Large intestine (tissue), 3 donors: ENCODE results near the gene CSF1R. TPM values are rescaled to one million over a fixed set of nuclear protein-coding genes. Genes with fewer than 3 reads are reported as not detected.

Experiments used
- DNase-seq, 2 donors: peaks; one replicate each; pipeline versions ENCODE4 v3.0.0 to v3.0.0-alpha.2; 2013
- H3K27ac ChIP-seq: one replicate; pipeline ENCODE4 v1.5.1; 2013; ENCODE audit warnings: low read length
- H3K27me3 ChIP-seq: 2 replicates; pipeline ENCODE4 v1.6.1; 2013; ENCODE audit warnings: low read length; ENCODE audit not compliant: control insufficient read depth, insufficient read depth
- H3K36me3 ChIP-seq: 2 replicates; pipeline ENCODE4 v1.6.1; 2013; ENCODE audit warnings: low read length; ENCODE audit not compliant: control insufficient read depth, insufficient read depth
- H3K4me1 ChIP-seq: one replicate; pipeline ENCODE4 v1.6.1; 2013; ENCODE audit warnings: low read length; ENCODE audit not compliant: control insufficient read depth, insufficient read depth
- H3K4me3 ChIP-seq: one replicate; pipeline ENCODE4 v1.5.1; 2013; ENCODE audit warnings: low read length
- H3K9me3 ChIP-seq: one replicate; pipeline ENCODE4 v1.6.1; 2013; ENCODE audit warnings: mild to moderate bottlenecking, low read depth, low read length, moderate library complexity; ENCODE audit not compliant: control insufficient read depth
- WGBS: methylation state at CpG from one replicate; pipeline ENCODE4 v1.1.5; 2013; ENCODE audit warnings: low lambda C conversion rate; ENCODE audit not compliant: insufficient coverage; 5-methylcytosine and 5-hydroxymethylcytosine counted together
- polyA plus RNA-seq: library from polyadenylated mRNA; unstranded; fragments of 120-200 nt; gene quantifications from one replicate; pipeline ENCODE4 v1.2.1, GENCODE V29; 2013

CSF1R gene
- polyA plus RNA-seq, 1 donor = 31.0 TPM

DNA sequence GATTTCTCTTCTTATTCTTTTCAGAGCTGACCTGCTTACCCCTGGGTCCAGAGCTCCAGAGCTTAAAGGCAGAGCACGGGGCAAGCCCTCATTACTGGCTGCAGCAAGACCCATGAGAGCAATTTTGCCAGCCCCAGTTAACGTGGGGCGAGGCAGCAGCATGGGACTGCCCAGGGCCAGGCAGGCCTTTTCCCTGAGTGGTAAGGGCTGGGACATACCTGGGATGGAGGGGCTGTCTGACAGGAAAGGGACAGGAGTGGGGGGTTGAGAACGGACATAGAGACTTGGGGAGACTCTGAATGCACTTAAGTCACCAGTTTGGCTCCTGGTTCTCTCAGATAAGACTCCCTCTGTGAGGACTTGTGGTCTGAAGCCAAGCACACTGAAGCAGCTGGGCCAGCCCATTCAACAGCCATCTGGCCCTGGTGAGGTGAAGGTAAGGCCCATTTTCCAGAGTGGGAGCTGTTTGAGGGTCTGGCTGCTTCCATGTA lies 59.6 kb downstream of the CSF1R start:
- Histone ChIP-seq H3K9me3 (no peaks in the 10 kb centered on the region), H3K4me3 (no peak overlapping the region), H3K27ac (peak overlapping the region; percentile 53), H3K36me3 (peaks cover 80% of the 10 kb centered on the region), H3K27me3 (no peaks in the 10 kb centered on the region), H3K4me1 (peaks cover 8% of the 10 kb centered on the region)
- no CpG with 5 or more reads among the region's 4 CpGs for WGBS
- DNase-seq = no peak

DNA sequence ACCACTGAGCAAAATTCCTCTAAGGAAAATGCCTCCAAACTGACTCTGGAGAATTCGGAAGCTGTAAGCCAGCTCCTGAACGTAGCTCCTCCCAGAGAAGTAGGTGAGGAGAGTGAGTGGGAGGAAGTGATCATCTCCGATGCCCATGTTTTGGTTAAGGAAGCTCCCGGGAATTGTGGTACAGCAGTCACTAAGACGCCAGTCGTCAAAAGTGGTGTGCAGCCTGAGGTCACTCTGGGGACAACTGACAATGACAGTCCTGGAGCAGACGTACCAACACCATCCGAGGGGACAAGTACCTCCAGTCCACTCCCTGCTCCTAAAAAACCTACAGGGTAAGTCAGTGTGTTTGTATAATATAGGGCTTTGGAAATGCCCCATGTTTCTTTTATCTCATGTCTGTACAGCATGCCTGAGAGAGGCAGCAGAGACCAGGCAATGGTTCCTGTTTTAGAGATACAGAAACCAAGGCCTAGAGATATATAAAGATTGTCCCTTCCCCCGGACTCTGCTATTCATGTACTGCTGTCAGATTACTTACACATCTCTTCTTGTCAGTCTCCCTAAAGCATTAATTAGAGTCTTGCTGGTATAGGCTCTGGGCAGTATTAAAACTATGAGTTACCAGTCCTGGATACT lies 61.9 kb downstream of the CSF1R start:
- DNase-seq = no peak
- no CpG with 5 or more reads among the region's 9 CpGs for WGBS
- H3K4me3 ChIP-seq = no peak overlapping the region
- no peaks in the 10 kb centered on the region for H3K27me3 ChIP-seq
- H3K27ac ChIP-seq = no peak overlapping the region
- no peaks in the 10 kb centered on the region for H3K9me3 ChIP-seq
- H3K36me3 ChIP-seq = peaks cover 80% of the 10 kb centered on the region
- peaks cover 8% of the 10 kb centered on the region for H3K4me1 ChIP-seq

DNA sequence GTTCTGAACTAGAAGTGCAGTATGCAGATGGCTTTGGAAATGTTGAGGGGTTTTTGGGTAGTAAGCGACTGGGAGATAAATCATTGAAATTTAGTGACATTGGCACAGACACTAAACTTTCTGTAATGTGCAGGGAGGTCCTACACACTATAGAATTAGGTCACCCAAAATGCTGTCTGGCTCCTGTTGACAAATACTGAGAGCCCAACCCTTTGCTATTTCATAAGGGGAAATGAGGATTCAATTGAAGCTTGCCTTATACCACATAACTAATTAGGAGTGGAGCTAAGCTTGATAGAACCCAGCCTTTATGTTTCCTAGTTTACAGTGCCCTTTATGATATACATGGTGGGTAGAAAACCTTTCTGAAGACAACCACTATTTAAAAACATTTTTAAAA lies 63.2 kb downstream of the CSF1R start:
- Histone ChIP-seq H3K4me3 (no peak overlapping the region), H3K9me3 (no peaks in the 10 kb centered on the region), H3K27ac (no peak overlapping the region), H3K27me3 (no peaks in the 10 kb centered on the region), H3K4me1 (peaks cover 8% of the 10 kb centered on the region), H3K36me3 (peaks cover 80% of the 10 kb centered on the region)
- DNase-seq = no peak
- WGBS = no CpG with 5 or more reads among the region's 1 CpG

DNA sequence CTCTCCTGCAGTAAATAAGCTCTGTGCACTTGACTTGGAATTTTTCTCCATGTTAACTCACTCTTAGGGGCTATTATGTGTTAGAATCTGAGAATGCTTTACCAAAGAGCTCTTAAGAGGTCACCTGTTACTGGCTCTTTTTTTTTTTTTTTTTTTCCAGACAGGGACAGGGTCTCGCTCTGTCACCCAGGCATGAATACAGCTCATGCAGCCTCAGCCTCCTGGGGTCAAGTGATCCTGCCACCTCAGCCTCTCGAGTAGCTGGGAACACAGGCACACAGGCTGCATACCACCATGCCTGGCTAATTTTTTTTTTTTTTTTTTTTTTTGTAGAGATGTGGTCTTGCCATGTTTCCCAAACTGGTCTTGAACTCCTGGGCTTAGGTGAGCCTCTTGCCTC lies 63.7 kb downstream of the CSF1R start:
- peaks cover 80% of the 10 kb centered on the region for H3K36me3 ChIP-seq

DNA sequence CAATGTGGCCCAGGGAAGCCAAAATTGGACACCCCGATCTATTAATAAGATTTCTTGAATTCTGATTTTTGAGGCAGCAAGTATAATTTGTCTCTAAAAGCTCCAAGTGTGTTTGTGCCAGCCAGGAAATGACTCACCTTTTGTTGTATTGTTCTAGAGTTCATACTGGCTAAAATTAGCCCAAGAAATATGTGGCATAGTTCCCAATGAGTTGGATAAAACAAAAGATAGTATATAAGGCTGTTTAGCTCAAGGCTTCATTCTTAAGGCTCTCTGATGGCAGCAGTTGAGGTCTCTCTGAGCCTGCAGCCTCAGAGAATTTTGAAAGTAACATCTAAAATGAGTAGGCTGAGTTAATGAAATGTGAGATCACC lies 64.2 kb downstream of the CSF1R start:
- WGBS = no CpG with 5 or more reads among the region's 1 CpG
- no peak for DNase-seq
- H3K9me3 ChIP-seq = no peaks in the 10 kb centered on the region
- no peaks in the 10 kb centered on the region for H3K27me3 ChIP-seq
- H3K4me1 ChIP-seq = peaks cover 8% of the 10 kb centered on the region
- H3K36me3 ChIP-seq = peaks cover 85% of the 10 kb centered on the region
- no peak overlapping the region for H3K27ac ChIP-seq
- no peak overlapping the region for H3K4me3 ChIP-seq

More for the DNA sequence above, 63.7 kb downstream of the CSF1R start:
- no peak for DNase-seq
- no peak overlapping the region for H3K27ac ChIP-seq
- WGBS = no CpG with 5 or more reads among the region's 2 CpGs
- peaks cover 8% of the 10 kb centered on the region for H3K4me1 ChIP-seq
- H3K4me3 ChIP-seq = no peak overlapping the region
- no peaks in the 10 kb centered on the region for H3K27me3 ChIP-seq
- H3K9me3 ChIP-seq = no peaks in the 10 kb centered on the region

DNA sequence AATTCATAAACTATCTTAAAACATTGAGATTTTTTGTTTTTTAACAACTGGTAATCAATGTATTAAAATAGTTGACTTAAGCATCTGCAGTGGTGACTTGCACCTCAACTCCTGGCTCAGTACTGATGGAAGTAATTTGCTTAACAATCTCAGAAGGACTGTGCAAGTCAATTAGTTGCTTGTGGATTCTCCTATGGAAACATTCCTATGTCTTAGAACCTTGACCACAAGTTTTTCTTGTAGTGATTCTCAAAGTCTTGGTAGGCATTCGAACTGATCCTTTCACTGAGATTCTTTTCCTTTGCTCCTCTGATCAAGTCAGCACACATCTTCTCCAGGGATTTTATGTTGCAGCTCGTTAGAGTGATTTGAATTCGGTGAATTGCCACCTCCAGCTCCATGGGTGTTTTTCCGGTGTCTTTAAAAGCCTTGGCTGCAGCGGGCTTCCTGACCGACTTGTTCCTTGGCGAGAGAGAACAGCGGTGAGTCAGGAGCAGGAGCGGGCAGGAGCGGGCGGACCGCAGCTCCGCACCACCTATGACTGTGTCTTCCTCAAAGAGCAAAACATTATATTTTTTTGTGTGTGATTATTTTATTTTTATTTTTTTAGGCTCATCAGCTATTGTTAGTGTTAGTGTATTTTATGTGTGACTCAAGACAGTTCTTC lies 64.7 kb downstream of the CSF1R start:
- peaks cover 4% of the 10 kb centered on the region for H3K4me1 ChIP-seq
- no peak overlapping the region for H3K4me3 ChIP-seq
- no peaks in the 10 kb centered on the region for H3K27me3 ChIP-seq
- no peak for DNase-seq
- no CpG with 5 or more reads among the region's 13 CpGs for WGBS
- peaks cover 81% of the 10 kb centered on the region for H3K36me3 ChIP-seq
- no peak overlapping the region for H3K27ac ChIP-seq
- H3K9me3 ChIP-seq = no peaks in the 10 kb centered on the region

DNA sequence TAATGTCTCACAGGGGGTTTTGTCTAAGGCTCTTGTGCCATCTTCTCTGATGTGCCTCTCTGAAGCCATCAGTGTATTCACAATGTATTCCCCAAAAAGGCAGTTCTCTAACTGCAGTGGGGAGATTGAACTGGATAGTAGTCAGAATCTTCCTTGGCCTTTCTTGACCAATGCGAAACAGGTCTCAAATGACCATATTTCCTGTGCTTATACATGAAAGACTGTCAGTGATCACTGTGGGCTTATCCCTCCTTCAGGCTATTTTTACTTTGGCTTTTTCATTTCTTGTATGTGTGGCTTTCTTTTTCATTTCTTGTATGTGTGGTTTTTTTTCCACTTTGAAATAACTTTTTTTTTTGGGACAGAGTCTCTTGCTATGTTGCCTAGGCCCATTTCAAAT lies 66.1 kb downstream of the CSF1R start:
- peaks cover 81% of the 10 kb centered on the region for H3K36me3 ChIP-seq
- H3K4me3 ChIP-seq = no peak overlapping the region
- no peaks in the 10 kb centered on the region for H3K27me3 ChIP-seq
- no peak for DNase-seq
- no CpG with 5 or more reads among the region's 1 CpG for WGBS
- no peak overlapping the region for H3K27ac ChIP-seq
- H3K9me3 ChIP-seq = no peaks in the 10 kb centered on the region
- no peaks in the 10 kb centered on the region for H3K4me1 ChIP-seq

DNA sequence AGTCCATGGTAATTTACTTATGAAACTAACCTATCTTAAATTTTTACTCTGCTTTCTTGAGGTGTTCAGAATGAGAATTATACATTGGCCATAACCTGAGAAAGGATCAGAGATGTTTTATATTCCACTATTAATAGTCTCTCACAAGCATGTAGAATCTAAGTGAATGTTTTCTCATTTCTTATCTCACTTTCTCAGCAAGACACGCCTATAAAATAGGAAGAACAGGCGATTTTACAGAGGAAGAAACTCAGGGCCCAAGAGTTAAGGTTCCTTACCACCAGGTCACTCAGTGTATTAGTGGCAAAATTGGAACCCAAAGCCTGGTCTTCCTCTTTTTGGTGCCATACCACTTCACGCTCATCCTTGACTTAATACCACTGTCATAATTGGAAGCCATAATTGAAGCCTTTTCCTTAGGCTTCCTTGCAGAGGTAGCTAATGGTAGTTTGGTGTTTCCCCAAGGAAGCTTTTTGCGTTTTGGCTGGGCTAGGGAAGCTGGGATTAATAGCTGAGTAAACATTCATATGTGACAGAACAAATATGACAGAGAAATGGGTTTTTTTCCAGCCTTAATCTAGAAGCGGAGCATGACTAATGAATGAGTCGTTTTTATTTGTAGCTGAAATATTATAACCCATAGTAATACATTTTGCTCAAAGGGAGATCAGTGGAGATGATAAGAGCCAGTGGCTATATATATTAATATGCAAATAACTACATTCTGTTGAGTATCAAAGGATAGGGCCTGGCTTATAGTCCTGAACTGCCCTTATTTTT lies 68.9 kb downstream of the CSF1R start:
- no peaks in the 10 kb centered on the region for H3K4me1 ChIP-seq
- WGBS = no CpG with 5 or more reads among the region's 6 CpGs
- H3K9me3 ChIP-seq = no peaks in the 10 kb centered on the region
- DNase-seq = no peak
- H3K36me3 ChIP-seq = peaks cover 78% of the 10 kb centered on the region
- H3K27ac ChIP-seq = no peak overlapping the region
- H3K4me3 ChIP-seq = no peak overlapping the region
- no peaks in the 10 kb centered on the region for H3K27me3 ChIP-seq

DNA sequence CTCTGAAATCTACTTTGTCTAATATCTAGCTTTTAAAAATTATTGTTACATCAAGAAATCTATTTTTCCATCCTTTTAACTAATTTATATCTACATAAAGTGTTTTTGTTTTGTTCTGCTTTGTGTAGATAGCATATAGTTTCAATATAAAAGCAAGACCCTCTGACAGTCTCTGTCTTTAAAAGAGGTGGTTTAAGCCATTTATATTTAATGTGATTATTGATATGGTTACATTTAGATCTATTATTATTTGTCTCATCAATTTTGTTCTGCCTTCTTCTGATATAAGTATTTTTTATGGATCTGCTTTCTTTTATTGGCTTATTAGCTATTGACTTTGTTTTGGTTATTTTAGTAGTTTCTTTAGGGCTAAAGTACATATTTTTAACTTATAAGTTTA lies 69.8 kb downstream of the CSF1R start:
- H3K4me3 ChIP-seq = no peak overlapping the region
- H3K9me3 ChIP-seq = no peaks in the 10 kb centered on the region
- no peak for DNase-seq
- no peak overlapping the region for H3K27ac ChIP-seq
- H3K4me1 ChIP-seq = no peaks in the 10 kb centered on the region
- H3K27me3 ChIP-seq = no peaks in the 10 kb centered on the region
- H3K36me3 ChIP-seq = peaks cover 74% of the 10 kb centered on the region

DNA sequence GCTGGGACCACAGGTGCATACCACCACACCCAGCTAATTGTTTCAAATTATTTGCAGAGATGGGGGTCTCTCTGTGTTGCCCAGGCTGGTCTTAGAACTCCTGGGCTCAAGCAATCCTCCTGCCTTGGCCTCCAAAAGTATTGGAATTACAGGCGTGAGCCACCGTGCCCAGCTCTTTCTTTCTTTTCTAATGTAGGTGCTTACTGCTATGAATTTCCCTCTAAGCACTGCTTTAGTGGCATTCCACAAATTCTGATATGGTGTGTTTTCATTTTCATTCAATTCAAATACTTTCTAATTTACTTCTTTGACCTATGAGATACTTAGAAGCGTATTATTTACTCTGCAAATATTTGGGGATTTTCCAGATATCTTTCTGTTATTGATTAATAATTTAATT lies 70.9 kb downstream of the CSF1R start:
- no peaks in the 10 kb centered on the region for H3K9me3 ChIP-seq
- DNase-seq = no peak
- H3K4me3 ChIP-seq = no peak overlapping the region
- 100% methylated on average over 2 of the region's 3 CpGs for WGBS
- H3K27me3 ChIP-seq = no peaks in the 10 kb centered on the region
- peaks cover 74% of the 10 kb centered on the region for H3K36me3 ChIP-seq
- no peak overlapping the region for H3K27ac ChIP-seq
- H3K4me1 ChIP-seq = no peaks in the 10 kb centered on the region
